IMR-90 (cell line): ENCODE results near the gene WHRN. TPM values are rescaled to one million over a fixed set of nuclear protein-coding genes. Genes with fewer than 3 reads are reported as not detected.

Source experiments
- ATAC-seq: fragments of 200-7000 bp; cut with Tn5 transposase; 2 replicates; pipeline ENCODE4 v1.9.1; 2020; ENCODE audit warnings: low read depth, mild to moderate bottlenecking, moderate library complexity
- BruUV-seq: library from RNA; stranded (reverse); fragments of 400-500 nt; replicated peaks from 2 replicates; lab custom pipeline; 2021; lab: Mats Ljungman, UMichigan
- CTCF ChIA-PET: fragments of 300-600 bp; formaldehyde crosslinking; extraction: SDS; loops from one replicate; lab custom pipeline; 2021; ENCODE audit warnings: antibody characterized with exemption; lab: Yijun Ruan, JAX
- POLR2A ChIA-PET: fragments of 300-600 bp; sonication (Branson Sonifier 250); formaldehyde crosslinking; loops from one replicate; lab custom pipeline; 2022; ENCODE audit warnings: antibody characterized with exemption; ENCODE audit not compliant: unreplicated experiment; lab: Charles Lee
- DNase-seq: peaks from one replicate; pipeline ENCODE4 v3.0.0; 2013
- H2AFZ ChIP-seq: replicated peaks from 2 replicates; pipeline ENCODE3; 2013; ENCODE audit warnings: low read length, mild to moderate bottlenecking; ENCODE audit not compliant: poor library complexity
- H2AK5ac ChIP-seq: 2 replicates; pipeline ENCODE4 v1.6.1; 2013; ENCODE audit warnings: low read depth, low read length, inconsistent platforms
- H2AK9ac ChIP-seq: replicated peaks from 2 replicates; pipeline ENCODE3; 2013; ENCODE audit warnings: mild to moderate bottlenecking, low read depth, low read length, moderate library complexity; ENCODE audit not compliant: poor library complexity
- H2BK120ac ChIP-seq: 2 replicates; pipeline ENCODE4 v1.6.1; 2013; ENCODE audit warnings: low read depth, low read length, inconsistent platforms
- H2BK15ac ChIP-seq: 3 replicates; pipeline ENCODE4 v1.6.1; 2013; ENCODE audit warnings: low read depth, low read length, inconsistent platforms
- H2BK20ac ChIP-seq: 2 replicates; pipeline ENCODE4 v1.6.1; 2013; ENCODE audit warnings: low read depth, mild to moderate bottlenecking, inconsistent platforms, low read length, moderate library complexity
- H2BK5ac ChIP-seq: 2 replicates; pipeline ENCODE4 v1.6.1; 2013; ENCODE audit warnings: mild to moderate bottlenecking, low read depth, low read length, inconsistent platforms; ENCODE audit not compliant: poor library complexity, severe bottlenecking
- H3K14ac ChIP-seq: replicated peaks from 2 replicates; pipeline ENCODE4 v1.6.1; 2013; ENCODE audit warnings: low read depth, low read length, inconsistent platforms
- H3K18ac ChIP-seq: 2 replicates; pipeline ENCODE4 v1.6.1; 2013; ENCODE audit warnings: low read depth, low read length, control low read depth
- H3K23ac ChIP-seq: 2 replicates; pipeline ENCODE4 v1.6.1; 2013; ENCODE audit warnings: low read depth, low read length, inconsistent platforms
- H3K27ac ChIP-seq: 2 replicates; pipeline ENCODE4 v1.5.1; 2013; ENCODE audit warnings: mild to moderate bottlenecking, control low read depth, low read length; ENCODE audit not compliant: insufficient read depth
- H3K27me3 ChIP-seq: 2 replicates; pipeline ENCODE4 v1.6.1; 2013; ENCODE audit warnings: low read length; ENCODE audit not compliant: control insufficient read depth, insufficient read depth
- H3K36me3 ChIP-seq: 2 replicates; pipeline ENCODE4 v1.6.1; 2013; ENCODE audit warnings: low read length, mixed read lengths; ENCODE audit not compliant: control insufficient read depth, insufficient read depth
- H3K4ac ChIP-seq: 2 replicates; pipeline ENCODE4 v1.6.1; 2013; ENCODE audit warnings: low read depth, low read length, inconsistent platforms
- H3K4me1 ChIP-seq: 2 replicates; pipeline ENCODE4 v1.6.1; 2013; ENCODE audit warnings: low read length, mixed read lengths; ENCODE audit not compliant: control insufficient read depth, insufficient read depth
- H3K4me2 ChIP-seq: 2 replicates; pipeline ENCODE4 v1.6.1; 2013; ENCODE audit warnings: low read depth, mild to moderate bottlenecking, control low read depth, low read length, moderate library complexity
- H3K4me3 ChIP-seq: 2 replicates; pipeline ENCODE4 v1.5.1; 2013; ENCODE audit warnings: low read depth, mild to moderate bottlenecking, control low read depth, low read length, moderate library complexity; ENCODE audit not compliant: insufficient read depth
- H3K56ac ChIP-seq: 2 replicates; pipeline ENCODE4 v1.6.1; 2013; ENCODE audit warnings: low read length, inconsistent platforms; ENCODE audit not compliant: insufficient read depth; ENCODE audit errors: extremely low read depth
- H3K79me1 ChIP-seq, 2 experiments: 2 replicates each; pipeline ENCODE4 v1.6.1; 2013; ENCODE audit warnings: low read length in 2 of 2, inconsistent platforms in 1 of 2, low read depth in 1 of 2
- H3K9ac ChIP-seq: 2 replicates; pipeline ENCODE4 v1.6.1; 2013; ENCODE audit warnings: low read depth, low read length, control low read depth
- H3K9me1 ChIP-seq: 2 replicates; pipeline ENCODE4 v1.6.1; 2013; ENCODE audit warnings: low read length, inconsistent platforms; ENCODE audit not compliant: insufficient read depth
- H3K9me3 ChIP-seq: 2 replicates; pipeline ENCODE4 v1.6.1; 2013; ENCODE audit warnings: low read length; ENCODE audit not compliant: control insufficient read depth, insufficient read depth
- H4K20me1 ChIP-seq: 2 replicates; pipeline ENCODE4 v1.6.1; 2013; ENCODE audit warnings: low read length, inconsistent platforms; ENCODE audit not compliant: insufficient read depth
- H4K5ac ChIP-seq: 2 replicates; pipeline ENCODE4 v1.6.1; 2013; ENCODE audit warnings: mild to moderate bottlenecking, low read depth, low read length, control low read depth
- H4K8ac ChIP-seq, 2 experiments: 2 replicates each; pipeline ENCODE4 v1.6.1; 2013; ENCODE audit warnings: low read depth in 2 of 2, low read length in 2 of 2, control low read depth in 1 of 2, inconsistent platforms in 1 of 2
- H4K91ac ChIP-seq: 2 replicates; pipeline ENCODE4 v1.6.1; 2013; ENCODE audit warnings: low read depth, low read length, inconsistent platforms; ENCODE audit not compliant: insufficient read depth
- CEBPB ChIP-seq: IDR thresholded peaks from 2 replicates; pipeline ENCODE4 v1.6.1; 2012; ENCODE audit warnings: low read depth, low read length, improper control_type of control experiment
- FOS ChIP-seq: fragments of 150-350 bp; IDR thresholded peaks from 2 replicates; pipeline ENCODE4 v1.6.1; 2016; ENCODE audit warnings: low read depth, low read length
- MAZ ChIP-seq: IDR thresholded peaks from 2 replicates; pipeline ENCODE4 v1.6.1; 2012; ENCODE audit warnings: low read depth, mild to moderate bottlenecking, low read length, improper control_type of control experiment, moderate library complexity, borderline replicate concordance
- MXI1 ChIP-seq: IDR thresholded peaks from 2 replicates; pipeline ENCODE4 v1.6.1; 2012; ENCODE audit warnings: low read depth, mild to moderate bottlenecking, low read length, moderate library complexity, borderline replicate concordance
- POLR2A ChIP-seq: IDR thresholded peaks from 2 replicates; pipeline ENCODE4 v1.6.1; 2012; ENCODE audit warnings: mild to moderate bottlenecking, low read depth, low read length
- RAD21 ChIP-seq: IDR thresholded peaks from 2 replicates; pipeline ENCODE4 v1.6.1; 2012; ENCODE audit warnings: low read length, improper control_type of control experiment
- USF2 ChIP-seq: fragments of 150-350 bp; IDR thresholded peaks from 2 replicates; pipeline ENCODE4 v1.6.1; 2017; ENCODE audit warnings: mild to moderate bottlenecking, antibody characterized with exemption, low read length, low read depth
- WGBS, 2 experiments: methylation state at CpG; one replicate each; pipeline versions ENCODE4 v1.1.5 to v1.1.7; 2013; ENCODE audit warnings: missing lambda C conversion rate in 2 of 2; ENCODE audit not compliant: insufficient read length in 1 of 2; ENCODE audit errors: extremely low coverage in 2 of 2; 5-methylcytosine and 5-hydroxymethylcytosine counted together
- dilution Hi-C: fragments of 300-500 bp; cut with HindIII; formaldehyde crosslinking; loops from one replicate; pipeline ENCODE4 v1.14.3; 2018; ENCODE audit warnings: low sequenced_read_pairs; ENCODE audit not compliant: unreplicated experiment
- in situ Hi-C: fragments of 300-500 bp; cut with MboI; formaldehyde crosslinking; loops from 3 replicates; pipeline ENCODE4 v1.14.3; 2019; ENCODE audit warnings: low sequenced_read_pairs, inconsistent platforms, mixed read lengths
- intact Hi-C: fragments of 100-400 bp; cut with micrococcal nuclease; formaldehyde crosslinking; loops from 2 replicates; pipeline ENCODE4 v1.10.0; 2022
- polyA plus RNA-seq, 3 experiments: library from polyadenylated mRNA; depleted of rRNA; stranded (reverse); fragments of >200 nt; gene quantifications; 2 replicates each; pipeline ENCODE4 v1.2.3, GENCODE V29; 2012; ENCODE audit warnings: low replicate concordance in 1 of 3
- total RNA-seq: library from RNA; depleted of rRNA; stranded (reverse); fragments of >200 nt; gene quantifications from 2 replicates; pipeline ENCODE4 v1.2.3, GENCODE V29; 2012
- TF ChIP-seq, protein P1 (sequence below): conservative IDR thresholded peaks from 2 replicates; pipeline ENCODE4 v1.5.1; 2012; ENCODE audit warnings: mild to moderate bottlenecking, low read depth, low read length, improper control_type of control experiment

Gene WHRN
- total and polyA plus RNA-seq, 2 of the 4 experiments (the other 2 are of a cell fraction): 0.18 to 2.6 TPM

GRCh38 chr9:114395334-114395617 lies 110.0 kb downstream of the WHRN start:
- Histone ChIP-seq H2AK9ac (peak overlapping the region; percentile 31), H3K9me1 (no peaks in the 10 kb centered on the region), H3K9ac (peak overlapping the region; percentile 12; the same call in 1 of the 2 replicates), H3K14ac (no peak overlapping the region), H2BK120ac (no peak overlapping the region), H3K23ac (no peak overlapping the region), H4K91ac (no peak overlapping the region), H3K9me3 (no peaks in the 10 kb centered on the region), H3K27me3 (no peaks in the 10 kb centered on the region), H3K4ac (peak overlapping the region; percentile 15; the same call in 1 of the 2 replicates), H2BK15ac (no peak overlapping the region), H3K79me1 (peaks cover 3 to 9% of the 10 kb centered on the region in 2 experiments; a peak in 1 of 4 replicates), H2BK20ac (0 out of 2 replicates have a peak overlapping the region, but pooled peaks have one; percentile 14), H3K4me2 (no peak overlapping the region; the same call in 1 of the 2 replicates), H3K4me1 (peaks cover 8% of the 10 kb centered on the region; the same call in 1 of the 2 replicates), H2BK5ac (no peak overlapping the region), H3K56ac (no peak overlapping the region), H3K27ac (peak overlapping the region; percentile 4; the same call in 1 of the 2 replicates), H4K5ac (no peak overlapping the region; the same call in 1 of the 2 replicates), H4K20me1 (no peaks in the 10 kb centered on the region), H3K18ac (no peak overlapping the region; the same call in 1 of the 2 replicates), H3K36me3 (no peaks in the 10 kb centered on the region), H2AK5ac (peak overlapping the region; percentile 15; the same call in 1 of the 2 replicates), H3K4me3 (no peak overlapping the region), H4K8ac (peak overlapping the region in 1 of 2 experiments; percentile 19; a peak in 1 of 4 replicates), H2AFZ (no peak overlapping the region)
- TF ChIP-seq POLR2A (no peak), FOS (no peak), USF2 (no peak), MAZ (no peak), RAD21 (no peak), CEBPB (no peak), MXI1 (no peak)
- TF ChIP-seq, protein P1, sequence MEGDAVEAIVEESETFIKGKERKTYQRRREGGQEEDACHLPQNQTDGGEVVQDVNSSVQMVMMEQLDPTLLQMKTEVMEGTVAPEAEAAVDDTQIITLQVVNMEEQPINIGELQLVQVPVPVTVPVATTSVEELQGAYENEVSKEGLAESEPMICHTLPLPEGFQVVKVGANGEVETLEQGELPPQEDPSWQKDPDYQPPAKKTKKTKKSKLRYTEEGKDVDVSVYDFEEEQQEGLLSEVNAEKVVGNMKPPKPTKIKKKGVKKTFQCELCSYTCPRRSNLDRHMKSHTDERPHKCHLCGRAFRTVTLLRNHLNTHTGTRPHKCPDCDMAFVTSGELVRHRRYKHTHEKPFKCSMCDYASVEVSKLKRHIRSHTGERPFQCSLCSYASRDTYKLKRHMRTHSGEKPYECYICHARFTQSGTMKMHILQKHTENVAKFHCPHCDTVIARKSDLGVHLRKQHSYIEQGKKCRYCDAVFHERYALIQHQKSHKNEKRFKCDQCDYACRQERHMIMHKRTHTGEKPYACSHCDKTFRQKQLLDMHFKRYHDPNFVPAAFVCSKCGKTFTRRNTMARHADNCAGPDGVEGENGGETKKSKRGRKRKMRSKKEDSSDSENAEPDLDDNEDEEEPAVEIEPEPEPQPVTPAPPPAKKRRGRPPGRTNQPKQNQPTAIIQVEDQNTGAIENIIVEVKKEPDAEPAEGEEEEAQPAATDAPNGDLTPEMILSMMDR: no peak
- in situ Hi-C loops: no loop called here
- dilution Hi-C loops: no loop called here
- 34% methylated on average over 4 of the region's 5 CpGs; no CpG with 5 or more reads in 1 of the 2 experiments for whole genome bisulfite sequencing, 2 experiments
- ATAC-seq (no peak), DNase-seq (no peak)
- BruUV-seq: no TSS peak
- intact Hi-C loops: no loop called here
- POLR2A ChIA-PET: no interaction called here
- CTCF ChIA-PET: interaction anchor here (2.1 kb wide), 1 partner anchor 313 kb away, joined by 6 read pairs; no protein-coding TSS in a partner anchor
